ENCODE data around the gene NFATC3.
A peak's percentile ranks its signal among the peaks of the same experiment; 100 is the strongest.

NFATC3 gene

GRCh38 chr16:68227183-68227793, 142.1 kb downstream of the NFATC3 start:
- DNase-seq (ENCODE audit: low read depth) = no peak
- no peak for TF ChIP-seq CTCF (conservative IDR thresholded peaks at IDR 0.05; ENCODE audit: control insufficient read depth, insufficient read depth, low read depth, low read length)

GRCh38 chr16:68227850-68228553, 142.8 kb downstream of the NFATC3 start:
- no peak overlapping the region for H3K4me3 ChIP-seq (ENCODE audit: control insufficient read depth, low read depth, low read length)
- no peak for TF ChIP-seq CTCF (conservative IDR thresholded peaks at IDR 0.05; ENCODE audit: control insufficient read depth, insufficient read depth, low read depth, low read length)
- DNase-seq (ENCODE audit: low read depth) = no peak

More at GRCh38 chr16:68227183-68227793, 142.1 kb downstream of the NFATC3 start:
- no peak overlapping the region for H3K4me3 ChIP-seq (ENCODE audit: control insufficient read depth, low read depth, low read length)

GRCh38 chr16:68228652-68229051, 143.5 kb downstream of the NFATC3 start:
- no peak for TF ChIP-seq CTCF (conservative IDR thresholded peaks at IDR 0.05; ENCODE audit: control insufficient read depth, insufficient read depth, low read depth, low read length)

GRCh38 chr16:68229431-68230175, 144.4 kb downstream of the NFATC3 start:
- no peak overlapping the region for H3K4me3 ChIP-seq (ENCODE audit: control insufficient read depth, low read depth, low read length)

More at GRCh38 chr16:68228652-68229051, 143.5 kb downstream of the NFATC3 start:
- no peak overlapping the region for H3K4me3 ChIP-seq (ENCODE audit: control insufficient read depth, low read depth, low read length)
- no peak for DNase-seq (ENCODE audit: low read depth)

GRCh38 chr16:68230176-68230571, 145.0 kb downstream of the NFATC3 start:
- no peak overlapping the region for H3K4me3 ChIP-seq (ENCODE audit: control insufficient read depth, low read depth, low read length)
- DNase-seq (ENCODE audit: low read depth) = no peak
- TF ChIP-seq CTCF (conservative IDR thresholded peaks at IDR 0.05; ENCODE audit: control insufficient read depth, insufficient read depth, low read depth, low read length) = no peak

More at GRCh38 chr16:68229431-68230175, 144.4 kb downstream of the NFATC3 start:
- peak; percentile 65 for DNase-seq (ENCODE audit: low read depth)
- peak; percentile 92 for TF ChIP-seq CTCF (conservative IDR thresholded peaks at IDR 0.05; ENCODE audit: control insufficient read depth, insufficient read depth, low read depth, low read length)

- DNase-seq (ENCODE audit: low read depth) = no peak
- TF ChIP-seq CTCF (conservative IDR thresholded peaks at IDR 0.05; ENCODE audit: control insufficient read depth, insufficient read depth, low read depth, low read length) = no peak
- no peak overlapping the region for H3K4me3 ChIP-seq (ENCODE audit: control insufficient read depth, low read depth, low read length)
Measured at GRCh38 chr16:68230956-68231355, 145.8 kb downstream of the NFATC3 start.

Data from fibroblast of mammary gland (primary cell).